ENCODE results near the gene BEND3. TPM values are rescaled to one million over a fixed set of nuclear protein-coding genes. Genes with fewer than 3 reads are reported as not detected.
"Not testable (repeated sequence)": the region's sequence is repeated elsewhere in the genome, so short reads cannot be mapped to it uniquely, and the experiment has no call there.

BEND3 gene
- total RNA-seq, 1 donor from 2014 or later: 2.8 TPM

DNA sequence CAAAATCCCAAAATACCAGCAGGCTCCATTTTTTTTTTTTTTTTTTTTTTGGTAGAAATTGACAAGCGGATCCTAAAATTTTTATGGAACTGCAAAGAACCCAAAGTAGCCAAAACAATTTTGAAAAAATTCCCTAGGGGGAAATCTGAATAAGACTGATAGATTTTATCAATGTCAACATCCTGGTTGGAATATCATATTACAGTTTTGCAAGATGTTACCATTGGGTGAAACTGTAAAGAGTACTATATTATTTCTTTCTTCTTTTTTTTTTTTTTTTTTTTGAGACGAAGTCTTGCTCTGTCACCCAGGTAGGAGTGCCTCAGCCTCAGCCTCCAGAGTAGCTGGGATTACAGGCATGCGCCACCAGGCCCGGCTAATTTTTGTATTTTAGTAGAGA is 29.4 kb upstream of the BEND3 start:
- DNase-seq (ENCODE audit: low read depth): no peak
- TF ChIP-seq, protein P1, sequence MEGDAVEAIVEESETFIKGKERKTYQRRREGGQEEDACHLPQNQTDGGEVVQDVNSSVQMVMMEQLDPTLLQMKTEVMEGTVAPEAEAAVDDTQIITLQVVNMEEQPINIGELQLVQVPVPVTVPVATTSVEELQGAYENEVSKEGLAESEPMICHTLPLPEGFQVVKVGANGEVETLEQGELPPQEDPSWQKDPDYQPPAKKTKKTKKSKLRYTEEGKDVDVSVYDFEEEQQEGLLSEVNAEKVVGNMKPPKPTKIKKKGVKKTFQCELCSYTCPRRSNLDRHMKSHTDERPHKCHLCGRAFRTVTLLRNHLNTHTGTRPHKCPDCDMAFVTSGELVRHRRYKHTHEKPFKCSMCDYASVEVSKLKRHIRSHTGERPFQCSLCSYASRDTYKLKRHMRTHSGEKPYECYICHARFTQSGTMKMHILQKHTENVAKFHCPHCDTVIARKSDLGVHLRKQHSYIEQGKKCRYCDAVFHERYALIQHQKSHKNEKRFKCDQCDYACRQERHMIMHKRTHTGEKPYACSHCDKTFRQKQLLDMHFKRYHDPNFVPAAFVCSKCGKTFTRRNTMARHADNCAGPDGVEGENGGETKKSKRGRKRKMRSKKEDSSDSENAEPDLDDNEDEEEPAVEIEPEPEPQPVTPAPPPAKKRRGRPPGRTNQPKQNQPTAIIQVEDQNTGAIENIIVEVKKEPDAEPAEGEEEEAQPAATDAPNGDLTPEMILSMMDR (conservative IDR thresholded peaks at IDR 0.05; ENCODE audit: low read depth, low read length): no peak

DNA sequence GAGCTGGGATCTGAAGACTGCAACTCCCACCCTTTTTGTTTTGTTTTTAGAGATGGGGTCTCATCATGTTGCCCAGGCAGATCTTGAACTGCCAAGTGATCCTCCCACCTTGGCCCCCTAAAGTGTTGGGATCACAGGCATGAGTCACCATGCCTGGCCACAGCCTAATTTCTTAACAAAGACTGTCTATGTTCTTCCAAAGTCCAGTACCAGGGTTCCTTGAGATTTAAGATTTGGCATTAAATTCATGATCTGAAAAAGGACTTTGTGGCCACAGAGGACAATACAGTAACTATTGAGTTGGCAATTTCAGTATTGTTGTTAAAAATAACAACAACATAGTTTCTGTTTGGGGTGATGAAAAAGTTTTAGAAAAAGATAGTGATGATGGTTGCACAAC is 28.7 kb upstream of the BEND3 start:
- TF ChIP-seq, protein P1 (conservative IDR thresholded peaks at IDR 0.05; ENCODE audit: low read depth, low read length): no peak
- no peak for DNase-seq (ENCODE audit: low read depth)
- no peak overlapping the region for H3K4me3 ChIP-seq (ENCODE audit: low read depth, low read length)

More for the DNA sequence above, 29.4 kb upstream of the BEND3 start:
- no peak overlapping the region for H3K4me3 ChIP-seq (ENCODE audit: low read depth, low read length)

DNA sequence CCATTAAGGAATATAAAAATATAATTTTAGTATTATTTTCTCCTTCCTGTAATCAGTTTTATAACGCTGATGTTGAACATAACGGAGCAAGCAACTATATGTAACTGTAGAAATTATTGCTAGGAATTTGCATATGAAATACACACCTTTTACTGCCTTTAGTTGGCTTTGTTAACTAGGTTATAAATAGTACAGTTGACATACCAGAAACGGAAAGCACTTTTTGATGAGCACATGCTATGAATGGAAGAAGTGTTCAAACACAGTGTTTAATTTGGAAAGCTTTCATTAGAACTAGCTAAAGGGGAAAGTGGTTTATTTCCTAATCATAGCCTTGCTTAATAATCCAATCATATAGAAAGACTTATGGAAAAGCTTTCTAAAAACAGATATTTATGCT is 25.3 kb upstream of the BEND3 start:
- H3K4me3 ChIP-seq (ENCODE audit: low read depth, low read length): no peak overlapping the region
- TF ChIP-seq, protein P1 (conservative IDR thresholded peaks at IDR 0.05; ENCODE audit: low read depth, low read length): no peak
- DNase-seq (ENCODE audit: low read depth): no peak

DNA sequence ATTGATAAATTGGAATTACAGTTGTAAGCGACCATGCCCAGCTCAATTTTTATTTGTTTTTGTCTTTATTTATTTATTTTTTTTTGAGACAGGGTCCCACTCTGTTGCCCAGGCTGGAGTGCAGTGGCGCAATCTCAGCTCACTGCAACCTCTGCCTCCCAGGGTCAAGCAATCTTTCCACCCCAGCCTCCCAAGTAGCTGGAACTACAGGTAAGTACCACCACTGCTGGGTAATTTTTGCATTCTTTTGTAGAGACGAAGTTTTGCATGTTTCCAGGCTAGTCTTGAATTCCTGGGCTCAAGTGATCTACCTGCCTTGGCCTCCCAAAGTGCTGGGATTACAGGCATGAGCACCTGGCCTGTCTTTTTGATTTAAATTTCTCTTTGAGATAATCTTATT is 21.0 kb upstream of the BEND3 start:
- not testable (repeated sequence) for H3K4me3 ChIP-seq (ENCODE audit: low read depth, low read length); DNase-seq (ENCODE audit: low read depth)

DNA sequence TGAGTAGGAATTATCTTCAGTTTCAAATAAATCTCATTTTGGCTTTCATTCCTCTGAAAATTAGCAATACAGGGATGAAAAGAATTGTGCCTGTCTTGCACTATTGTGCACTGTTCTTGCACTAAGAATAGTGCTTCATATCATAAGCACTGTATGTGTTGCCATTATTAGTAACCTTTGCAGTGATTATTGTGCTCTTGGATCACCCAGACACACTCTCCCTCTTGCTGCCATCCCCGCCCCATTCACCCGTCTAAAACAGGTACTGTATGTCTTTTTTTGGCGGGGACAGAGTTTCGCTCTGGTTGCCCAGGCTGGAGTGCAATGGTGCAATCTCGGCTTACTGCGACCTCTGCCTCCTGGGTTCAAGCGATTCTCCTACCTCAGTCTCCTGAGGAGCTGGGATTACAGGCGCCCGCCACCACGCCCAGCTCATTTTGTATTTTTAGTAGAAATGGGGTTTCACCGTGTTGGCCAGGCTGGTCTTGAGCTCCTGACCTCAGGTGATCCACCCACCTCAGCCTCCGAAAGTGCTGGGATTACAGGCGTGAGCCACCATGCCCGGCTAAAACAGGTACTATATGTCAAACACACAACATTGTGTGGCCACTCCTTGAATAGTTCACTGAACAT is 19.8 kb upstream of the BEND3 start:
- not testable (repeated sequence) for DNase-seq (ENCODE audit: low read depth); H3K4me3 ChIP-seq (ENCODE audit: low read depth, low read length)

DNA sequence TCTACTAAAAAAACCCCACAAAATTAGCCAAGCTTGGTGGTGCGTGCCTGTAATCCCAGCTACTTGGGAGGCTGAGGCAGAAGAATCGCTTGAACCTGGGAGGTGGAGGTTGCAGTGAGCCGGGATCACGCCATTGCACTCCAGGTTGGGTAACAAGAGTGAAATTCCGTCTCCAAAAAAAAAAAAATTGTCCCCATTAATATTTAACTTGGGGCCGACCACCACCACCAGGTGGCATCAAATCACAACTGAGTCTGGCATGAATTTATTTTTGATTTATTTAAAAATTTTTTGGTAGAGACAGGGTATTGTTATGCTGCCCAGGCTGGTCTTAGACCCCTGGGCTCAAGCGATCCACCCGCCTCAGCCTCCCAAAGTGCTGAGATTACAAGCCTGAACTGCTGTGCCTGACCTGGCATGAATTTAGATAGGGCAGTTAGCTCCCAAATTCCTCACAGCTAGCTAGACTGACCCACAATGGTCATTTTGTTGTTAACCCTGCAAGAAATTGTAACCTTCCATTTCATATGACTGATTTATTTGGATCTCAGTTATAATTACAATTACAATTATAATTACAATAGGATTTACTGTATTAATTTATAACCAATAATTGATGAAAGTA is 17.1 kb upstream of the BEND3 start:
- TF ChIP-seq, protein P1 (conservative IDR thresholded peaks at IDR 0.05; ENCODE audit: low read depth, low read length): peak; percentile 49
- DNase-seq (ENCODE audit: low read depth): no peak
- H3K4me3 ChIP-seq (ENCODE audit: low read depth, low read length): no peak overlapping the region

DNA sequence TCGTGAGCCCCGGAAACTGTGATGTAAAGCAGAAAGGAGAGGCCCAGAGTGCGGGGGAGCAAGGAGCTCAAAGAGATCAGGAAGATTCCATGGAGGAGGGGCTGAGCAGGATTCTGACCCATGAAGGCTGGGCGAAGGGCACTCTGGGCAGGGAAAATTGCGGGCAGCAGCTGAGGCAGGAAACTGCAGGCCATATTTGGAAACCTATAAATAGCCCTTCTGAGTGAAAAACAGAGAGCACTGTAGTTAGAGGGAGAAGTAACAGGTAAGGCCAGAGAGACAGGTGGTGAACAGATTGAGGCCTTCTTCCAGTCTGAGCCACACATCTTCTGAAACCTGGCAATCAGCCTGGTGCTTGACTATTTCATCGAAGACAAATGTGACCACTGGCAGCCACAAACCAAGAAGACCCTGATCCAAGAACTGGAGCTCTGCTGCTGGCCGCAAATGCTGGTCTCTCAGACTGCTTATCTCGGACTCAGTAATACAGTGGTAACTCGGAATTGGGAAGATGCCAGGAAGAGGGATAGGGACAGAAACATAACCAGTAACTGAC is 14.1 kb upstream of the BEND3 start:
- H3K4me3 ChIP-seq (ENCODE audit: low read depth, low read length): no peak overlapping the region
- TF ChIP-seq, protein P1 (conservative IDR thresholded peaks at IDR 0.05; ENCODE audit: low read depth, low read length): no peak
- no peak for DNase-seq (ENCODE audit: low read depth)

DNA sequence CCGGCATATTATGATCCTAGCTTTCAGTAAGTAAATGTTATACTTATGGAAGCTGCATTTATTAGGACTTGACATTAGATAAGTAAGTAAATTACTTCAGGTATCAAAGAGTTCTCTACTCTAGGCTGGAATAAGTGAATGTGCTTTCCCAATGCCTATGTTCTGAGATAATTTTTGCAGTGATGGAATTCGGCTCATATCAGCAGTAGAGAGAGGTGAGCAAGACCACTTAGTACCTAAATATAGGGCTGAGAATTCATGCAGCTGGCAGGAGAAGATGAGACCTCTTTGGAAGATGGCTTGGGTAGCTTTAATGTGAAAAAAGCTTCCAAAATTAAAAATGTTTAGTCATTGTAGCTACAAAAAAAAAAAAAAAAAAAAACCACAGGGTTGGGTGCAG is 13.3 kb upstream of the BEND3 start:
- no peak overlapping the region for H3K4me3 ChIP-seq (ENCODE audit: low read depth, low read length)
- TF ChIP-seq, protein P1 (conservative IDR thresholded peaks at IDR 0.05; ENCODE audit: low read depth, low read length): no peak
- no peak for DNase-seq (ENCODE audit: low read depth)
